C4-2B (cell line): Measurements from ENCODE around the gene PDLIM7.

Source experiments
- CTCF ChIP-seq: fragments of 450-650 bp; conservative IDR thresholded peaks from 2 replicates; pipeline ENCODE4 v1.5.1; 2017; ENCODE audit warnings: mild to moderate bottlenecking
- ZFX ChIP-seq: fragments of 450-650 bp; IDR thresholded peaks from 2 replicates; pipeline ENCODE4 v1.6.1; 2017

- no peak for TF ChIP-seq CTCF
- TF ChIP-seq ZFX = no peak
Measured at GRCh38 chr5:177447611-177448243, 49.7 kb downstream of the PDLIM7 start.
